A673 (cell line): Measurements from ENCODE around the gene CBLB.

Source experiments
- EZH2 ChIP-seq: fragments of 200-600 bp; sonication (generic); IDR thresholded peaks from 2 replicates; pipeline ENCODE4 v1.6.1; 2017; ENCODE audit warnings: borderline replicate concordance, low read depth, mild to moderate bottlenecking, mixed read lengths, antibody characterized with exemption, low read length; ENCODE audit not compliant: poor library complexity, severe bottlenecking
- TF ChIP-seq, protein P1 (sequence below): fragments of 300-800, 200-600 bp; sonication (generic); conservative IDR thresholded peaks from 2 replicates; pipeline ENCODE4 v1.5.1; 2017; ENCODE audit warnings: low read depth, mild to moderate bottlenecking, antibody characterized with exemption, low read length, moderate library complexity, mixed read lengths

DNA sequence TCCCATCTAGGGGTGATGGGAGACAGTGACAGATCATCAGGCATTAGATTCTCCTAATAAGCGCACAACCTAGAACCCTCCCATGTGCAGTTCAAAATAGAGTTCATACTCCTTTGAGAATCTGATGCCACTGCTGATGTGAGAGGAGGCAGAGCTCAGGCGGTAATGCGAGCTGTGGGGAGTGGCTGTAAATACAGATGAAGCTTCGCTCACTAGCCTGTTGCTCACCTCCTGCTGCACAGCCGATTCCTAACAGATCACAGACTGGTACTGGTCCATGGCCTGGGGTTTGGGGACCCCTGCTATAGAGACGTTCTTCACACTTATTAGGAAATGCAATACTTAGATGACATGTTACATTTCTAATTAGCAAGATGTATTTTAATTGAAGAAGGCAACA lies 154.4 kb downstream of the CBLB start:
- TF ChIP-seq, protein P1, sequence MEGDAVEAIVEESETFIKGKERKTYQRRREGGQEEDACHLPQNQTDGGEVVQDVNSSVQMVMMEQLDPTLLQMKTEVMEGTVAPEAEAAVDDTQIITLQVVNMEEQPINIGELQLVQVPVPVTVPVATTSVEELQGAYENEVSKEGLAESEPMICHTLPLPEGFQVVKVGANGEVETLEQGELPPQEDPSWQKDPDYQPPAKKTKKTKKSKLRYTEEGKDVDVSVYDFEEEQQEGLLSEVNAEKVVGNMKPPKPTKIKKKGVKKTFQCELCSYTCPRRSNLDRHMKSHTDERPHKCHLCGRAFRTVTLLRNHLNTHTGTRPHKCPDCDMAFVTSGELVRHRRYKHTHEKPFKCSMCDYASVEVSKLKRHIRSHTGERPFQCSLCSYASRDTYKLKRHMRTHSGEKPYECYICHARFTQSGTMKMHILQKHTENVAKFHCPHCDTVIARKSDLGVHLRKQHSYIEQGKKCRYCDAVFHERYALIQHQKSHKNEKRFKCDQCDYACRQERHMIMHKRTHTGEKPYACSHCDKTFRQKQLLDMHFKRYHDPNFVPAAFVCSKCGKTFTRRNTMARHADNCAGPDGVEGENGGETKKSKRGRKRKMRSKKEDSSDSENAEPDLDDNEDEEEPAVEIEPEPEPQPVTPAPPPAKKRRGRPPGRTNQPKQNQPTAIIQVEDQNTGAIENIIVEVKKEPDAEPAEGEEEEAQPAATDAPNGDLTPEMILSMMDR = no peak
- TF ChIP-seq EZH2 = no peak
